NCI-H2227 (cell line): Measurements from ENCODE around the gene SPI1.
"Not testable (repeated sequence)": the region's sequence is repeated elsewhere in the genome, so short reads cannot be mapped to it uniquely, and the experiment has no call there.

Source experiments
- DNase-seq: peaks from one replicate; lab custom pipeline; 2025; ENCODE audit not compliant: unreplicated experiment; lab: John Stamatoyannopoulos, UW

SPI1 gene

GRCh38 chr11:47328449-47329390 is 49.6 kb downstream of the SPI1 start:
- no peak for DNase-seq

GRCh38 chr11:47327949-47328348 is 50.4 kb downstream of the SPI1 start:
- DNase-seq: no peak

GRCh38 chr11:47327025-47327424 is 51.3 kb downstream of the SPI1 start:
- DNase-seq: no peak

- no peak for DNase-seq
These were observed 52.1 kb downstream of the SPI1 start for GRCh38 chr11:47326198-47326597.

- no peak for DNase-seq
These were observed 52.9 kb downstream of the SPI1 start for GRCh38 chr11:47325271-47326041.

- no peak for DNase-seq
These were observed 53.8 kb downstream of the SPI1 start for GRCh38 chr11:47324520-47324919.

- DNase-seq: no peak
These were observed 60.2 kb downstream of the SPI1 start for GRCh38 chr11:47318166-47318565.

GRCh38 chr11:47317064-47317828 is 61.1 kb downstream of the SPI1 start:
- no peak for DNase-seq

- DNase-seq: not testable (repeated sequence)
These were observed 61.8 kb downstream of the SPI1 start for GRCh38 chr11:47316501-47316900.

- no peak for DNase-seq
These were observed 63.4 kb downstream of the SPI1 start for GRCh38 chr11:47314992-47315391.

- DNase-seq: no peak
These were observed 70.1 kb downstream of the SPI1 start for GRCh38 chr11:47308050-47308823.

- DNase-seq: no peak
These were observed 71.9 kb downstream of the SPI1 start for GRCh38 chr11:47306484-47306844.

GRCh38 chr11:47305734-47306483 is 72.4 kb downstream of the SPI1 start:
- DNase-seq: no peak
